GM21717 (cell line): ENCODE results near the gene KRT81.

Experiments
- ATAC-seq: cut with Tn5 transposase; IDR thresholded peaks from one replicate; pipeline ENCODE4 v1.9.1; 2021; ENCODE audit warnings: mild to moderate bottlenecking, moderate library complexity; ENCODE audit not compliant: unreplicated experiment

The KRT81 gene

DNA sequence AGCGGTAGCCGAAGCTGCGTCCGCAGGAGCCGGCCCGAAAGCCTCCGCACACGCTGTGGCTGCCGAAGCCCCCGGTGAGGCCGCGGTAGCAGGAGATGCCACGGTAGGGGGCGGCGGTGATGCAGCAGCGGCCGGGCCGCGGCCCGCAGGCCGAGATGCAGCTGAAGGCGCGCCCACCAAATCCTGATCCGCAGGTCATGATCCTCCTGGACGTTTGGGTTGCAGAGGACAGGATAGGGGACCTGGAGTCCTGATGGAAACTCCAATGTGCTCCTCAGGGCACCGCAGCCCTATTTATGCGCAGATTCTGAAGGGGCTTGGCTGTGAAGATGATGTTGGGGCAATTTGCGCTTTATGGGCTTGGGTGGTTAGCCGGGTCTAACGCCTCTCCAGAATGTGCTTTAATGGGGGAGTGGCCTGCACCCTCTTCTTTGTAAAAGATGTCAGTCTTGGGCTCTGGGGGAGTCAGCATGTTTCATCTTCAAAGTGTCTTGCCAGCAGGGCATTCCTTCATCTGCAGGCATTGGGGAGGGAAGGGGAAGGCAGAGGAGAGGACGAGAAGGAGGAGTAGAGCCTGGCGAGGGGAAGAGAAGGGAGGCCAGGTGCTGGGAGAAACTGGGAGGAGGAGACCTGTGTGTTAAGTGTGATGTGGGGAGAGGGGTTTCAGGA, at the start of gene KRT81:
Gene KRT81 (minus strand): TSS at position 268 of the 669 bp plus-strand sequence. CDS start 69 bp downstream, at position 199.
- no peak for ATAC-seq

DNA sequence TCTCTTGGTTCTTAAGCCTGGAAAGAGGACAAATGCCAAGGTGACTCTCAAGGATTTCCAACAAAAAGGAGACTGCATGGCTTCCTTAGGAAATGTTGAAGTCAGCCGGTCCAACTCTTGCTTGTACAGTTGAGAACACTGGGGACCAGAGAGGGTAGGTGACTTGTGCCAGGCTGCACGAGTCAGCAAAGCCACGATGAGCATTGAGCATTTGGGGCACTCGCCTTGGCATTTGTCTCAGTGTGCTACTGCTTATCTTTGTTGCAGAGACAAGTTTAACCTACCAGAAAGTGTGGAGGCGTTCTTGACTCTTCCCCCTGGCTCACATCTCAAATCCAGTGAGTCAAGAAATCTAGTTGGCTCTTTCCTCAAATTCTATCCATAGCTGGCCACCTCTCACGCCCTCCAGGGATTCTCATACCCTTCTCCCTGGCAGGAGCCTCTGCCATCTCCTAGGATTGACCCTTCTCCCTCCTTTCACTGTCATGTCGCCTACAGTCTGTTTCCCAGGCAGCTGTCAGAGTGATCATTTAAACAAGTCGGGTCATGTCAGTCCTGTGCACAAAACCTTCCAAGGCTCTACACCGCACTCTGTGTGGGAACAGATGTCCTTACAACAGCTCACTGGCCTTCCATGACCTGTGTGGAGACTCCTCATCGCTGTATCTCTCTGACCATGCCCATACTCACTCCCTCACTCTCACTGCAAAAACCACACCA, 47.1 kb upstream of the KRT81 start:
- no peak for ATAC-seq

DNA sequence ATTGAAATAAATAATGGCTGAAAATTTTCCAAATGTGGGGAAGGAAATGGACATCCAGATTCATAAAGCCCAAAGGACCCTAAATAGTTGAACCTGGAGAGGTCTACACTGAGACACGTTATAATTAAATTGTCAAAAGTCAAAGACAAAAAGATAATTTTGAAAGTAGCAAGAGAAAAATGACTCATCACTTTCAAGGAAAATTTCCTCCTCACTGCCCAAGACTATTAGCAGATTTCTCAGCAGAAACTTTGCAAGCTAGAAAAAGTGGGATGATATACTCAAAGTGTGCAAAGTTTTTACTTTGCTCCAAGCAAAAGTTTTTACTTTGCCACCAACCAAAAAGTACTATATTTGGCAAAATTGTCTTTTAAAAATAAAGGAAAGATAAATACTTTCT, 45.7 kb upstream of the KRT81 start:
- ATAC-seq, result no peak

DNA sequence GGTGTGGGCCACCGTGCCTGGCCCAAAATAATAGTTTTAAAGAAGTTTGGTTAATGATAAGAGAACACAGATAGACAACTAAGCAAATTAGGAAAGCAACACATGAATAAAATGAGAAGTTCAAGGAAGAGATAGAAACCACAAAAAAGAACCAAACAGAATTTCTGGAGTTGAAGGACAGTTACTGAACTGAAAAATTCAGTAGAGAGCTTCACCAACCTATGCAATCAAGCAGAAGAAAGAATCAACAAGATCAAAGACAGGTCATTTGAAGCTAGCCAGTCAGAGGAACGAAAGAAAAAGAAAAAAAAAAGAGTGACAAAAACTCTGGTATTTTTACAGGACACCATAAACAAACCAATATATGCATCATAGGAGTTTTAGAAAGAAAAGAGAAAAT, 45.3 kb upstream of the KRT81 start:
- ATAC-seq, result no peak

DNA sequence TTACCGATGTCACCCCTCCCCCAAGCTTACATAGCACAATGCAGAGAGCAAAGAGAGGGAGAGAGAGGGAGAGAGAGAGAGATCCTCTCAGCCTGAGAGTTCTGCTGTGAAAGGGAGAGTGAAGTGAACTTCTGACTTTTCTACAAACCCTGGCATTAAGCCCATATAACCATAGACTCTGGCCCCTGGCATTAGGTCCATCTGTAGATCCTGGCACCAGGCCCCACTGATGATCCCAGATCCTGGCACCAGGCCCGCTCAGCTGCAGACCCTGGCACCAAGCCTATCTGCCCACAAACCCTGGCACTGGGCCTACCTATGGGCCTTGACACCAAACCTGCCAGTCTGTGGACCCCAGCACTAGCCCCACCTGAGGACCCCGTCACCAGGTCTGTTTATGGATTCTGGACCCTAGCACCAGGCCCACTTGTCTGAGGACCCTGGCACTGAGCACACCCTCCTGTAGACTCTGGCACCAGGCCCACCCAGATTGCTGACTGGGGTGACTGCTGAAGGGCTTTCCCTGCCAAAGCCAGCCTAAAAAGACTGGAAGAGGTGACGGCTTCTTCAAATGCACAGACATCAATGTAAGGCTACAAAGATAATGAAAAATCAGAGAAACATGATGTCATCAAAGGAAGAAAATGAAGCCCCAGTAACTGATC, 44.4 kb upstream of the KRT81 start:
- no peak for ATAC-seq

DNA sequence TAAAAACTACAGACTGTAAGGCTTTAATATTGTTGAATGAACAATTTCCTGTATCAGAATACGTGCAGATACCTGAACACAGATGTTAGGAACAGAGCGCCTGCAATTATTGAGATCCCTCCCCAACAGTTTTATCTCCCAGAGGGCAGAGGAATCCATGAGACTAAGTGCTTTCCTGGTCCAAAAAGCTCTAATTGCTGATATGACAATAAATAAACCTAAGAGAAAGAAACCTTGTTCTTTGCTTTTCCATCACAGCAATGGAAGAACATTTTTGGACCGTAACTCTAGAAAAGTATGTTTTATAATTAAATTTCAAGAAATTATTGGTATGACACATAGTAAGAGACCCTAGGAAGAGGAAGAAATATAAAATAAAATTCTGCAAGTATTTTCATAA, 42.9 kb upstream of the KRT81 start:
- ATAC-seq, result no peak

DNA sequence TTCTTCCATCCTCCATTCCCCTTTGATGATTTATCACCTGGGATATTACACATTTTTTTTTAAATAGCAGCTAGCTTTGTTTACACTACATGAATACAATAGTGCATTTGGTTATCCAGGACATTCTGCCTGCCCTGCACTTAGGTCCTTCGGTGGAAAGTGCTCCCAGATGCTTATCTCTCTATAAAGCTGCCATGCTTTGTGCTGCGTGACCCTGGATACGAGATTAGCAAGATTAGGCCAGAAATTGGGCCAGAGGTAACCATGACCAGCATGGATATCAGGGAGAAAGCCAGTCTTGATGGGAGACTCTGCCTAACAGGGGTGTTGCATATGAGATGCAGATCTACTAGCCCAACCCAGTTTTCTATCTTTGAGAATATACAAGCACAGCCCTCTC, 42.0 kb upstream of the KRT81 start:
- no peak for ATAC-seq

DNA sequence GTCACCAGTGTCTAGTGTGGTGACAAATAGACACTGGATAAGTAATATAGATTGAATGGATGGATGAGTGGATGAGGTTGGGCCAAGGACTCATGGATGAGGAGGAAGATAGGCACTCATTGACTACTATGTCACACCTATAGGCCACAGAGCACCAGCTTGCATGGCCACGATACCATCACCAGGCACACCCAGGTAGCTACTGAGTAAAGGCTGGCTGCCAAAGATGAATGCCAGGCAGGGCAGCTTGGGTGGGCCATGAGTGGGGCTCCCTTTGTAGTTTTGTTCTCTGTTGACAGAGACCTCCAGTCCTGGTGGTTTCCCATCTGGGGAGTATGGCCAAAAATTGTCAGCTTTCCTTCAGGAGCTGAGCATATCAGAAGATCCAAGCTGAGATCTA, 41.0 kb upstream of the KRT81 start:
- ATAC-seq, result no peak

DNA sequence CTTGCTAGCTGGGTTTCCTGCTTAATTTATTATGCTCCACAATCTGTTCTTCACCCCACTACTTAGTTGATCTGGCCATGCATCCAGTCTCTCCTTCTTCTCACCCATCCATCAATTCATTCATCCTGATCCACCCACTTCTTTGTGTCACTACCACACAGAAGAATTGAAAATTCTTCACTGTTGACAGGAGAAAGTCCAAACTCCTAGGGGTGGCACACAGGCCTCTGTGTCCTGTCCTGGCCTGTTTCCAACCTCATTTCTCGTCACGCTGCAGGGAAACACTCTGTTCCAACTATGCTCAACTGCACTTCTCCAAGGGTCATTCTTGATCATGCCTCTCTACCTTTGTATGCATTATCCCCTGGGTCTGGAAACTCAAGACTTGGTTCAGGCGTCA, 40.5 kb upstream of the KRT81 start:
- ATAC-seq, result no peak

DNA sequence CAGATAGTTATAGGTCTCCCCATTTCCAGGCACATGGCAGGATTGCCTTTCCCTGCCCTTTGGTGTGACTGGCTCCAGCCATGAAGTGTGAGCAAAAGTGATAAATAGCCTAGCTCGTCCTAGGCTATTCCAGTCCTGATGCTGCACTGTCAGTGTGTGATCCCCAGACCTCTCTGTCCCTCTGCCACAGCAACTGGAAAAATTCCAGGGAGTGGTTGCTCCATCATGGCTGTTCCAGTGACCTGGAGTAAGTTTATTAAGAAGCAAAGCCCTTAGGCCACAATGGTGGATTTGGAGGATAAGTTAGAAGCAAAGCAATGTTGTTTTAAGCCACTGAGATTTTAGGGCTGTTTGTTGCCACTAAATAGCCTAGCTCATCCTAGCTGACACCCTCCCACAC, 39.7 kb upstream of the KRT81 start:
- no peak for ATAC-seq

DNA sequence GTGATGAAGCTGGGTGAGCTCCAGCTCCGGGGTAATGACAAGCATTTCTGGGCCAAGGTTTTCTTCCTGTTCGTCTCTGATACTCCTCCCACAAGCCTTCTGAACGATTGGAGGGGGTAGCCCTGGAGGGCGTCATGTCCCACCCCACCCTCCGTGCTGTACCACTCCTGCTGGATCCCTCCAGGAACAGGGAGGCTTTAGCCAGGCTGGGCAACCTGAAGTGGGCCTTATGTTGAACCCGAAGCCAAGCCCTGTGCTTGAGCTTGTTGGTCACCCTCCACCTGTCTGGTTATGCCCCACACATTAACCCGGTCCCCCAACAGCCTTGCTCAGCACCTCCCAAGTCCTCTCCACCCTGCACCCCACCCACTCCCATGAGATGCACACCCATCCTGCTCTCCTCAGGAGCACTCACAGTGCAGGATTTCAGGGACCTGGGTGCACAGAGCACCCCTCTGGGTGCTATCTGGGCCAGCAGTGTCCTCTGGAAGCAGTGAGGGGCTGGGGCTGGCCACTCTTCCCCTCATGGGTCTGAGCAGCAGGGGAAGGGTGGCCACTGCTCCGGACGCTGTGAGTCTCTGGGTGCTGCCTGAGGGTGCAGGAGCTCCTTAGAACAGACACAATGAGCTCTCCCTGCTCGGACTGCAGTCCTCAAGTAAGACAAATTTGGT, 36.6 kb upstream of the KRT81 start:
- no peak for ATAC-seq

DNA sequence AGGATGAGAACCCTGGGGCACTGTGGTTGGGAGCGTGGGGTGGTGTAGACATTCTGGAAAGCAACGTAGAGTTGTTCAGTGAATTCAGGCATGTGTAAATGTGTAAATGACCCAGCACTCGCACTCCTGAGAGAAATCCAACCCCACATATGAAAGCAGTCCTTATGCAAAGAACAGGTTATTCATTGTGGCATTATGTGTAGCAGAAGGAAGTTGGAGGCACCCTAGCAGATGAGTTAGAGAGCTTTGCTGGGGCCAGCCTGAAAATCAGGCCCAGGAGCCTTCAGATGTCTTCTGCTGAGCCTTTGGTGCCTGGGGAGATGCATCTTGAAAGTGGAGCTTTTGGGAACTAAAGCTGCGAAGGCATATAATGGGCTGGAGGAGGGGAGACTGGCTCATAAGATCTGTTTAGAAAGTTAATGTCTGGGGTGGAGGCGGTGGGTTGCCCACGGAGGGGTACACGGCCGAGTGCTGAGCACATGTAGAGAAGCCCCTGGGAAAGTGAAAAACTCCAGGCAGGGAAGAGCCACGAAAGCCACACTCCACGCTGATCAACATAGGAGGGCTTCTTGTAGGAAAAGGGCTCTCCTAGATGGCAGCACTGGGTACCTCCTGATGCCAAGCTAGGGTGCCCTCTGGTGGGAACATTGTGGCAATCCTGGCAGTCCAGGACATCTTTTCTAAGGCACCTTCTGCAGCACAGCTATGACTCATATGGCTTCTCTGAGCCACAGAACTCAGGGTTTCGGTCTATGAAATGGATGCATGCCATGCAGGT, 35.9 kb upstream of the KRT81 start:
- ATAC-seq, result peak; percentile 91

DNA sequence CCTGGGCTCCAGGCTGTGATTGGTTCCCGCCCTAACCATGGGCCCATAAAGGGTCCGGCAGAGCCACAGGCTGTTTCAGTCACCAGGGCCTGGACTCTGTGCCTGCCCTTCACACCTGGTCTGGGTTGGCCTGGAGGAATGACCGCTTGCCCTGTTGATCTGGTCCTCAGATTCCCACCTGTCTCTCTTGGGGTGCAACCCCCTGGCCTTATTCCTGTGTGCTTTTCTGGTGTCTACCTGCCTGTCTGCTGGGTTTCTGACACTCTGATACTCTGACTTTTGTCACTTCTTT, 32.8 kb upstream of the KRT81 start:
- no peak for ATAC-seq

DNA sequence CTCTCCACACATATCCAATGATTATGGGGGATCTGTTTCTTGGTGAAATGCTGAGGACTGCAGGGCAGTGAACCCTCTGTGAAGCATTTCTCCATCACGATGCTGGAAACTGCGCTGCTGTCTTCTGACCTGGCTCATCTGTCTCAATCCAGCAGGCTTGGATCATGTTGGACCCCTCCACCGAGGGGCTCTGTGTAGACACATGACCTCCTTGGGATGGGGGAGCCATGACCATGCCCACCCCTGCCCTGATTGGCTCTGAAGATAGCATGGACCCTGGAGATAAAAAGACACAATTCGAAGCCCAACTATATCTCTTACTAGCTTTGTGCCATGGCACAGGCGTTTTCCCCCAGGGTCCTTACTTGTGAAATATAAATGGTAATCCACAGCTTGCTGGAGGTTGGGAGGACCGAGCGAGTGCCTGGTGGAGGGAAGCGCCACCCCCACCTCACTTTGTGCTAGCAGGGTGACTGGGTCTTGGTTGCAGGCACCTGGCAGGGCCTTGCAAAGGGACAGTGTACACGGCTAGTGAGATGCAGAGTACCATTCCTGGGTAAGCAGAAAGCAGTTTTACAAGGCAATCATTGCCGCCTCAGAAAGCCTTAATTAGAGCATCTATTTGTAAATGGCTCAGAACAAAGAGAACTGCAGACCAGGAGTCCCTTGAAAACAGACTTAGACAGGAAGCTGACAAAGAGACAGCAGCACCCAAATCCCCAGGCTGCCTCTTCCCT, 32.2 kb upstream of the KRT81 start:
- no peak for ATAC-seq

DNA sequence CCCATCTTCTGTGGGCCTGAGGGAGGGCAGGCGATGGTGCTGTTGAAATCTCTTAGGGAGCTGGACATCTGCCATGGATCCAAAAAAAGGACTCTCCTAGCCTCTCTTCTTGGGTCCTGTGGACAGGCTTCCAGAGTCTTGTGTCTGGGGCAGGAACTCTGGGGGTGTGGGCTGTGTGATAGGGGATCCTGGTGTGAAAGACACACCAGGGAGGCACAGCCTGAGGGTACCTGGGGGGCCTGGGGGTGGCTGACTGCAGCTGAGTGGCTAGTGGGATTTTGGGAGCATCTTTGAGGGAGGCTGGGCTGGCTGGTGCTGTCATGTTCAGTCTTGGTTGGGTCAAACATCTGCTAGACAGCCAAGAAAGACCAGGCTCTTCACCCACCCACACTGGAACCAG, 31.7 kb upstream of the KRT81 start:
- no peak for ATAC-seq

DNA sequence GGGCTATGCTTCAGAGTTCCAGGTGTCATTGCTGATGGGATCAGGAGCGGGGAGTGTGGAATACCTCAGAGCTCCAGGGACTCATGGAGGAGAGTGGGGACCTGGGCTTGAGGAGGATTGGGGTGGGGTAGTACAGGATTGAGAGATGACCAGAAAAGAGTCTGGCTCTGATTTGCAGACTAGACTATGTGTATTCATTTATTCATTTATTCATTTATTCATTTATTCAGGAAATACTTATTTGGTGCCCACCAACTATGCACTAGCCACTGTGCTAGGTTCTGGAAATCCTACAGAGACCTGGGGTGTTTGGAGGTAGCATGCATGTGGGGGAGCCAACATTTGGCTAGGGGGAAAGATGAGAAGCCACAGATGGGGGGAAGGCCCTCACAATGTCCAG, 30.7 kb upstream of the KRT81 start:
- ATAC-seq, result no peak

DNA sequence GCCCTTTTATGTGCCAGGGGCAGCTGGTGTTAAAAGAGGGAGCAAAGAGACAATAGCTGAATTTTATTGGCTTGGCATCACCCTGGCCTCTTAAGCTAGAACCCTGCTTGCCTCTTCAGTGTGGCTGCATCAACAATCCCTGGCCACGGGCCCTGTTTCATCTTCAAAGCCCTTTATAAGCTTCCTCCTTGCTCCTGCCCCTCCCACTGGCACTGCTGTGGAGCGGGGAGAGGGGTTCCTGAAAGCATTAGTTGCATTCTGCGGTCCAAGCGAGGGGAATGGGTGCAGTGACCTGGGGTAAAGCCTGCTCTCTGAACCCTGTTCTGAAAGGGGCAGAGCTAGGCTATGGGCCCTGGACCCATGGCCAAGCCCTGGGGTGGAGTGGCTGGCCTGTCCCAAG, 30.1 kb upstream of the KRT81 start:
- no peak for ATAC-seq

DNA sequence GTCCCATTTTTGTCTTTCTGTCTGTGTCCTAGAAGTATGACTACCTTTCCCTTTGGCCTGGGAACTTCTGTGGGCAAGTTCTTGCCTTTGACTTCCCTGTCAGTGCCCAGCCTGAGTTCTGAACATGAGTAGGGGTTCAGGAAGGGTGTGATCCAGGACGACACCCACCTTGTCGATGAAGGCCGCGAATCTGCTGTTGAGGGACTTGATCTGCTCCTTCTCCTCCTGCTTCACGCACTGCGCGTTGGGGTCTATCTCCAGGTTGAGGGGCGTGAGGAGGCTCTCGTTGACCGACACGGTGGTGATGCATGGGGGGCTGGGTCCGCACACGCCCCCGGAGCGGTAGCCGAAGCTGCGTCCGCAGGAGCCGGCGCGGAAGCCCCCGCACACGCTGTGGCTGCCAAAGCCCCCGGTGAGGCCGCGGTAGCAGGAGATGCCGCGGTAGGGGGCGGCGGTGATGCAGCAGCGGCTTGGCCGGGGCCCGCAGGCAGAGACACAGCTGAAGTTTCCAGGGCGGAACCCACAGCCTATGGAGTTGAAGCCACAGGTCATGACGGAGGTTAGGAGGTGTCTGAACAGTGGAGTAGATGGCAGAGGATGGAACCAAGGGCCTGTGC, 29.6 kb upstream of the KRT81 start, which contains the start of gene KRT83:
Gene KRT83 (minus strand): TSS at position 615 of the 617 bp plus-strand sequence. CDS start 63 bp downstream, at position 552.
- ATAC-seq, result no peak

DNA sequence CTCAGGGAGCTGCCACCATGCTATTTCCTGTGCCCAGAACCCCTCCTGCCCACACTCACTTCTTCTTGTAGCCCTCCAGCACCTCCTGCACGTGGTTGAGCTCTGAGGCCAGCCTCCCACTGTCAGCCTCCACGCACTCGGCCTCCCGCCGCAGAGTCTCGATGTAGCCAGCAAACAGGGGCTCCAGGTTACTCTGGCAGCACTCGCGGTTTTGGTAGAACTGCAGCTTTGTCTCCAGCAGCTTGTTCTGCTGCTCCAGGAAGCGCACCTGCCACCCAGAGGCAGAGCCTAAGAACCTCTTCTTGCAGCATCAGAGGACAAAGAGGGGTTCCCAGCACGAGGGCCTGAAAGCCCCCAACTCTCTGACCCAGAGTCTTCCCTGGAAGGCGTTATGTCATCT, 27.8 kb upstream of the KRT81 start:
- no peak for ATAC-seq
